GM18508 (cell line): ENCODE data around the gene DYNC1LI1.
A peak's percentile ranks its signal among the peaks of the same experiment; 100 is the strongest.
"Not testable (repeated sequence)": the region's sequence is repeated elsewhere in the genome, so short reads cannot be mapped to it uniquely, and the experiment has no call there.

Experiments used
- ATAC-seq: cut with Tn5 transposase; IDR thresholded peaks from one replicate; pipeline ENCODE4 v1.9.1; 2021; ENCODE audit warnings: moderate number of reproducible peaks; ENCODE audit not compliant: insufficient read depth, unreplicated experiment

The DYNC1LI1 gene

DNA sequence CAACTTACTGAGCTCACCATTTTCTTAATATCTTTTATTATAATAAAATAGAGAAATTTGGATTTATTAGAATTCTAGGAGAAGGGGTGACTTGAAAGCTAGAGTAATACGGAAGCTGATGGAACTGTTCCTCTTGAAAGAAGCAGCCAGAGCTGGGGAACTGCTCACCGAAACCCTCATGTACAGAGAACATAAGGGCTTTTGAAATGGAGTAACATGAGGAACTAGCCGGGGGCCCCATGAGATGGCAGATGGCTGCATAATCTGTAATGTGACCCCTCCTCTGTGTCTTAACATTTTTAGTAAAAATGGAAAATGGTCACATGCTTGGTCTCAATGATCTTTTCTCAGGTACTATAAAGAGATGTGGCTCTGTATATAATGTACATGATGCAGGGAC, 15.7 kb upstream of the DYNC1LI1 start:
- no peak for ATAC-seq

DNA sequence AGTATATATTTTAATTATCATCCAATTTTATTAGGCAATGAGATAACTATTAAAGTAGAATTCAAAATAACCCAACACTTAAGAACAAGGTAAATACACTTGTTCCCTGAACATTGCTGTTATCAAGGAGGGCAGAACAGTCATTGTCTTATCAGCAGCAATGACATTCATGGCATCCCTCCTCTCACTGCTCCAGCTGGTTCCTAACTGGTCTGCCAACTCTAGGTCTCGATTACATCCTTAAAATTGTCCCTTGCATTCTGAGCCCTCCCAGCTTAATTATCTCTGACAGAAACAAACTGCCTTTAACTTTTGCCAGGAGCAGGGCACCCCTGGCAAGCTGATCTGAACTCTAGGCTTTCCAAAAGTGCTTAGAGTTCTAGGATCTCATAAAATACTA, 14.0 kb upstream of the DYNC1LI1 start:
- ATAC-seq, result no peak

DNA sequence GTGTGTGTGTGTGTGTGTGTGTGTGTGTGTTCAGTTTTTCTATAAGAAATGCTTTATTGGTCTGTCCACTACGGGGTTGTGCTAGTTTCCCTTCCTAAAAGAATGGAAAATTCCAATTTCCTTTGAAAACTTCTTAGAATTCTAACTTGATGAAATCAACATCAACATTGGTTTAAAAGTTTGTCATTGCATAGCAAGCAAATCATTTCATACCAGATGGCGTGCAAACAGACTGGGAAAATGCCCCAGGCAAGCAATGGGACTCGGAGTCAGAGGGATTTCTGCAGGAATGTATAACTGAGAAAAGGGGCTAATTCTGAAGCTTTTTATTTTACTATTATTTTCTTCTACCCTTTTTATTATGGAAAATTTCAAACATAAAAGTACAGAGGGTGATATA, 13.1 kb upstream of the DYNC1LI1 start:
- no peak for ATAC-seq

DNA sequence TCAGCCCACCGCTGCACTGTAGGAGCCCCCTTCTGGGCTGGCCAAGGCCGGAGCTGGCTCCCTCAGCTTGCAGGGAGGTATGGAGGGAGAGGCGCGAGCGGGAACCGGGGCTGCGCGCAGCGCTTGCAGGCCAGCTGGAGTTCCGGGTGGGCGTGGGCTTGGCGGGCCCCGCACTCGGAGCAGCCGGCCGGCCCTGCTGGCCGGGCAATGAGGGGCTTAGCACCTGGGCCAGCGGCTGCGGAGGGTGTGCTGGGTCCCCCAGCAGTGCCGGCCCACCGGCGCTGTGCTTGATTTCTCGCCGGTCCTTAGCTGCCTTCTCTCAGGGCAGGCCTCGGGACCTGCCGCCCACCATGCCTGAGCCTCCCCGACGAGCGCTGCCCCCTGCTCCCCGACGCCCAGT, 8.0 kb upstream of the DYNC1LI1 start:
- ATAC-seq, result not testable (repeated sequence)

DNA sequence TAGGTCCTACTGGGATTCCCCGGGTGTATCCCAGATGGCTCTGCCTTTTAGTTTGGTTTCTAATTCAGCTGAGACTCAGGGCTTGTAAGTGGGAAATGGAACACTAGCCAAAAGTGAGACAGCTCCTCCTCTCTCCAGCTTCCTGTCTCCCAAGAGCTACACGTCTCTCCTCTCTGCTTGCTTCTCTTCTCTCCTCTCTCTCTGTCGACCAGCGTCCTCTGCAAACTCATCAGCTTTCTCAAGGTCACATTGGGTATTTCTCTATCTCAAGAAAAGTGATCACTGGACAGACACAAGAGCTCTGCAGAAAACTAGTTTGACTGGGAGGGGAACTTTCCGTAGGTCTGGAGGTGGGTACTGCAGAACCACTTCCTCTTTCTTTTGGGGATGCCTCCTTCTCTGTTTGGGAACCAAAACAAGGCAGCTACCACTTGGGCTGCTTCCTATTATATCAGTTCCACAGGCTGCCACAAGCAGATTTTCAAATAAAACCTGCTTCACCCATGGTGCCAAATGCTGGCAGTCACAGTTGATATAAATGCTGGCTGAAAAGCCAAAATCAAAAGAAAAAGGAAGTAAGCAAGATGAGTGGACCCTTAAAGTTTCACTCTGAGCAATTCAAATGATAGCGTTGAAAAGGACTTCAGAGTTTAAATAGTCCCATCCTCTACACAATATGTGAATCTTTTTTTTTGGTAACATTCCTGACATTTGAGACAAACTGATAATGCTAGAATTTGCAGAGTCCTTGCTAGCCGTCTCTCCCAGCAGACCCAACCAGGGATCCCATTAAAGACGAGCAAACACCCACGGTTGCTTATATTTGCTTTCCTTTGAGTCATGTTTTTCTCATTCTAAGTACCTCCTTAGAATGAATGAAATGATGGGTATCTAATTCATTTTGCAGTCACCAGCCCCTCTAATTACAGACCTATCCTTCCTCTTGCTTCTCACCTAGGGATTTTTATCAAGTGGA, 7.2 kb upstream of the DYNC1LI1 start:
- peak; percentile 93 for ATAC-seq

DNA sequence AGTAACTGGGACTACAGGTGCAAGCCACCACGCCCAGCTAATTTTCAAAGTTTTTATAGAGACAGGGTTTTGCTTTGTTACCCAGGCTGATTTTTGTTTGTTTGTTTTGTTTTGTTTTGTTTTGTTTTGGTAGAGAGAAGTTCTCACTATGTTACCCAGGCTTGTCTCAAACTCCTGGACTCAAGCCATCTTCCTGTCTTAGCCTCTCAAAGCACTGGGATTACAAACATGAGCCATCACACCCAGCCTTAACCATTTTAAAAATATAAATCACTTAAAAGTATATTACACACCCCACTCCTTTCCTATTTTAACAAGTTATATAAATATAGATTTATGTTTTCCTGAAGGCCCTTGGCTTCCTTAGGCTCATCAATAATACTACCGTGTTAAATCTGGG, 6.5 kb upstream of the DYNC1LI1 start:
- no peak for ATAC-seq

DNA sequence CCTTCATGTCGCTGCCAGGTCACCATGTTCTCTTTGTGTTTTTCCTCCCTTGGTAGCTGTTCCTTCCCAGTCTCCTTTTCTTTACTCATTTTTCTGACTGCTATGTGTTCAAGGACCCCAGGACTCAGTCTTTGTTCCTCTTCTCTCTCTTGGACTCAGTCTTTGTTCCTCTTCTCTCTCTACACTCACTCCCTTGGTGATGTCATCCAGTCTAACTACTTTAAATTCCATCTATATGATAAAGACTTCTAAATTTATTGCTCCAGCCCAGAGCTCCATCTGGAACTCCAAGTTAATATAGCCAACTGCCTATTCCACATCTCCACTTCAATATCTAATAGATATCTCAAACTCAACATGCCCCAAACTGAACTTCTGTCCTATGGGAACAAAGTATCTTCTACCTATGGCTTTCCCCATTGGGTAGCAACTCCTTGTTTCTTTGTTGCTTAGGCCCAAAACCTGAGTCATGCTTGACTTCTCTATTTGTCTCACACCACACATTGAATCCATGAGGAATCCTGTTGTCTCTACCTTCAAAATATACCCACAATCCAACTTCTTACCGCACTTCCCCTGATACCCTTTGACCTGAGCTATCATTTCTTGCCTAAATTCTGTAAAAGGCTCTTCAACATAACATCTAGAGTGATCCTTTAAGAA, 4.9 kb upstream of the DYNC1LI1 start:
- ATAC-seq, result no peak

DNA sequence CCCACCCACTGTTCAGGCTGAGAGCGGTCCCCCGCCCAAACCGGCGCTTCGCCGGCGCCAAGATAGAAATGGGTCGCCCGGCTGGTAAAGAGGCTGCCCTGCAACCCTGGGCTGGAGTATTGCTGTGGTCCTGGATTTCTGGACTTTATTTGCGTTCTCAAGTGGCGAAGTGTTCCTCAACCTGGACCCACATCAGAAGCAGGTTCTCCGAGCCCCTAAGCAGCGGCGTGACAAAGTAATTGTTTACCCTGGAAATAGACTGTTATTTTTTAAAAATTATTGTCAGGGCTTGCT, 481 bp upstream of the DYNC1LI1 start:
- ATAC-seq, result peak; percentile 25

DNA sequence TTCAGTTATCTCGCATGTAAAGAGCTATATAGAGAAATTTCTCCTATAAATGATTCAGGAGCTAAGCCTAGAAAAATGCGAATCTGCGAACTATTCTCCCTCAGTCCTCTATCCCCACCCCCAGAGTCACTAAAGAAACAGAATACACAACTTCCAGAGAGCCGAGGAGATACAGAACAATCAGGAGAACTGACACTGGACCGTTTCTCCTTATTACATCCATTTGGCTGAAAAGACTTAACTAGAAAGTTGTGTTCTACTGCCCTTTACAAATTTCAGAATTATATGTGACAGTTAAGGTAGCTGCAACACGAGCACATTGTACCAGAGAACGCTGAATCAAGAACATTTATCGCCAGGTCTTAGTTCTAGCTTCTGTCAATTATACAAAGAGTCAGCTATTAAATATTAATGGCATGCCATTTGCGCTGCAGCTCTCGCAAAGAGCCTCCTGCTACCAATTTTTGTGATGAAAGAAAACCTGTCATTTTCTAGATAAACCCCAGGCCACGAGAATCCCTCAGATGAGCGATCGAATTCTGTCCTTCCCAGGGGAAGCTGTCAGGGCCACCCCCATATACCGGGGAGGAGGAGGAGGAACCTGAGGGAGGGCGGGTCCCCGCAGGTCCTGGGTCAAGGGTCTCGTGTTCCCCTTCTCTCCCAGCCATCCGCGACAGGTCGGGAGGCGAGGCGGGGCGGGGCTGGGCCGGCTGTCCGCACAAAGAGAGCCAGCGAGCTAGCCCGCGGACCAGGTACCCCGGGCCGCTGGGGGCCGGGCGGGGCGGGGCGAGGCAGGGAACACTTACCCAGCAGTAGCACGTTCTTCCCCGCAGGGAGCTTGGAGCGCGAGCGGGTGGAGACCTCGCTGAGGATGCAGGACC, 878 bp downstream of the DYNC1LI1 start:
- peak; percentile 23 for ATAC-seq

DNA sequence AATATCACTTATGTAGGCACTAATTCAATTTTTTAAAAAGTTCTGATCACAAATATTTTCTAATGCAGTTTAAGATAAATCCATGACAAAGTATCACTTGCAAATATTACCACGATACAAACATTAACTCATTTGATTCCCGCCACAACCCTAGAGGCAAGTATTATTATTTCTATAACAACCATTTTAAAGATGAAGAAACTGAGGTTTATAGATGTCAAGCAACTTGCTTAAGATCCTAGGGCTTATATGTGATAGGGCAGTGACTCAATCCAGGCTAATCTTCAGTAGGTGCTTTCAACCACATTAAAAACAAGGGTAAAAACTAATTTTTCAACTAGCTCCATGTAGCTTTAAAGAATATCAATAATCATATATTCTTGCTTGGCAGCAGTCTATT, 1.7 kb downstream of the DYNC1LI1 start:
- ATAC-seq, result no peak

DNA sequence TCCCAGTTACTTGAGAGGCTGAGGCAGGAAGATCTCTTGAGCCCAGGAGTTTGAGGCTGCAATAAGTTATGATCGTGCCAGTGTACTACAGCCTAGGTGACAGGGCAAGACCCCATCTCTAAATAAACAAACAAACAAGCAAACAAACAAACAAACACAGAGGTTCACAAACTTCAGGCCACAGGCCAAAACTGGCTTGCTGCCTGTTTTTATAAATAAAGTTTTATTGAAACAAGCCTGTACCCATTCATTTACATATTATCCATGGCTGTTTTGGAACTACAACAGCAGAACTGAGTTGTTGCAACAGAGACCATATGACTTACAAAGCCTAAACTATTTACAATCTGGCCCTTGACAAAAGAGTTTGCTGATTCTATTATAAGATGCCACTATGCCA, 6.5 kb downstream of the DYNC1LI1 start:
- no peak for ATAC-seq

DNA sequence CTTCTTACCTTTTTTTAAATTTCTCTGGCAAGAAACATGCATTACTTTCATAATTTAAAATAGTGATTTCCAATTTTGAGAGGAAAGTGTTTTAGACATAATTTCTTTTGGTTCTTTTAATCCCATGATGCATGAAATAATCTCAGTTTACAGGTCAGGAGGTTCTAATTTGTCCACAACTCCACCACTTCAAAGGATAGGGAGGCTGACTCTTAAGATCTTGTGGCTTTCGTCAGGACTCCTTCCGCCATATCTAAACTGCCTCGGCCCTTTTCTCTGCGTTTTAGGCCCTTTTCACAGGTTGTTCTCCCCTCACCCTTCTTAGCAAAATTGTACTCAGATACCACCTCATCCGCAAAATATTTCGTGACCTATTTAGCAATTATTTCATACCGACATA, 8.0 kb downstream of the DYNC1LI1 start:
- no peak for ATAC-seq

DNA sequence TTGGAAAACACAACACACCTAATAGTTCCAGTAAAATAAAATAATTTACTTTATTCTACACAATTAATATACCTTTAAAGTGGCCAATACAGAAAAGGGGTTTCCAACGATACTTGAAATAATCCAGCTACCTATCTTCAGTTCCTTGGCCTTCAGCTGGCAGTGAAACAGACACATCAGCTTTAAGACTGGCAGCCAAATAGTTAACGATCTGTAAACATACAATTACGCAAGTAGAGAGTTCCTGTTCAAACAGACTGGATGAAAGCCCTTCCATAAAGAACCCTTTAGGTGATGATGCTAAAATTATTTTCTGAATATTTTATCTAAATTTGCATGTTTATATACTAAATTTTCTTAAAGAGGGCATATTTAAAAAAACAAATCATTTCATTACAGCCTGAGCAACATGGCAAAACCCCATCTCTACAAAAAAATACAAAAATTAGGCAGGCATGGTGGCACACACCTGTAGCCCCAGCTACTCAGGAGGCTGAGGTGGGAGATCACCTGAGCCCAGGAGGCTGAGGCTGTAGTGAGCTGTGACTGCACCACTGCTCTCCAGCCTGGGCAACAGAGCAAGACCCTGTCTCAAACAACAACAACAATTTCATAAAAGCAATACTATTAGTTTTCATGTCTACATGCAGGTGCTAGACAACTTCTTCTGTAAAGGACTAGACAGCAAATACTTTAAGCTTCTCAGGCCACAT, 12.9 kb downstream of the DYNC1LI1 start:
- no peak for ATAC-seq

DNA sequence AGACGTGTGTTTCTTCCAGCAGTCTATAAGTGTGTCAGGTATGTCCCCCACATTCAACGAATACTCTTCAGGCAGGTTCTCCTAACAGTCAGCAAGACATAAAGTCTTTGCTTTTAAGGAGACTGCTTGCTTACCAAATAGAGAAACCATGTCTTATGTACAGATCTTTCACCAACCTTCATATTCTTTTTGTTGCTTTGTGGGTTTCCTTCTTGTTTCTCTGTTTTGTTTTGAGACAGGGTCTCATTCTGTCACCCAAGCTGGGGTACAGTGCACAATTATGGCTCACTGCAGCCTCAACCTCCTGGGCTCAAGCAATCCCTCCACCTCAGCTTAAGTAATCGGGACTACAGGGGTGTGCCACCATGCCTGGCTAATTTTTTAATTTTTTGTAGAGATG, 14.3 kb downstream of the DYNC1LI1 start:
- no peak for ATAC-seq

DNA sequence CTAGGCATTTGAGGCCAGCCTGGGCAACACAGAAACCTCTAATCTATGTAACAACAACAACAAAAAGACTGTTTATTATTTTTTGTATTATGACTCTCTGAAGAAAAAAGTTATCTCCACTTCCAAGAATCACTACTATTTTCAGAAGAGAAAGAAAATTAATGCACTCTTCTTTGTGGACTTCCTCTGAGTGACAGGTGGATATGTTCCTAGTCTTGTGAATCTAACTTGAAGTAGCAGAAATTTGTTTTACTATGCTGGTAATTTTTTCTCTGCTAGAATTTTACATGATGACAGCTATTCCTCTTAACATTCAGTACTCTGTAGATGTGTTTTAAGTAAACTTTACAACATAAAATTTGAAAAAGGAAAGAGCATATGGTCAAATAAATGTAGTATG, 16.7 kb downstream of the DYNC1LI1 start:
- ATAC-seq, result no peak

DNA sequence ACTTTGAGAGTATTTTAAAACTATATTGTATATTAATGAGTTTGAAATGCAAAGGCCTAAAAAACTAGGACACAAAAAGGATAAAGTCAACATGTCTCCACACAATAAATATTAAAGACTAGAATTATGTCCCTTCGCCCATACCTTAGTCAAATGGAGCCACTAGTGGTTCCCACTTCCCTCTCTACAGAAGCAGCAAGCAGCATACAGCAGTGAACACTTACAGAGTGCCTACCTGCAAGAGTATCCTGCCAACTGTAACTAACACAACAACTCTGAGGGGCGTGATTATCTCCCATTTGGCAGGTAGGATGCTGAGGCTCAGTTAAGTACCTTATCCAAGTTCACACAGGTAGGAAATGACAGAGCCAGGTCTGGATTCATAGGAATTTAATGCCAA, 17.2 kb downstream of the DYNC1LI1 start:
- ATAC-seq, result no peak

DNA sequence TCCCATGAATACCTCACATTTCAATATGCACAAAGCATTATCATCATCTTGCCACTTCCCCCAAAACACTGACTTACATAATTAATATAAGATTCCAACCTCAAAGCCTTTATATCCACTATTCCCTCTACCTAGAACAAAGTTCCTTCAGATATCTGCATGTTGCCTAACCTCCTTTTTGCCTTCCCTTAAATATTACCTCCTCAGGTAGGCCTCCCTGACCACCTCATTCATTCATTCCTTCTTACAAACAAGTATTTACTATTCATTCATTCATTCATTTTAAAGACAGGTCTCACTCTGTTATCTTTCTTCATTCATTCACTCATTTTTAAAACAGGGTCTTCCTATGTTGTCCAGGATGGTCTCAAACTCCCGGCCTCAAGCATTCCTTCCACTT, 18.6 kb downstream of the DYNC1LI1 start:
- no peak for ATAC-seq

DNA sequence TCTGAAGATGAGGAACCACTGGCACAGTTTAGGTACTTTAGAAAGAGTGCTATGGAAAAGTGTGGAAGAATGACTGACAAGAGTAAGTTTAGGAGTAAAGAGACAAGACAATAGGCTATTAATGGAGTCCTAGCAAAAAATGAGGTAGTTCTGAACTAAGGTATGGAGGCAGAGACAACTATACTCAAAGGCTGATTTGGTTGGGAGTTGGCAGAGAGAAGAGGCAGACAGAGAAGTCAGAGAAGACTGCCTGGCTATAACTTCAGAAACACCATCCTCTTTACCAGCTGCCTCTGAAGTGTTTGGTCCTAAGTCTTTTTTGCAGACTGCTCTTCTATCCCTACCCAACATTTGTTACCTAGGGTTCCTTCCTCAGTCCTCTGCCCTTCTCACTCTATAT, 19.2 kb downstream of the DYNC1LI1 start:
- ATAC-seq, result no peak

DNA sequence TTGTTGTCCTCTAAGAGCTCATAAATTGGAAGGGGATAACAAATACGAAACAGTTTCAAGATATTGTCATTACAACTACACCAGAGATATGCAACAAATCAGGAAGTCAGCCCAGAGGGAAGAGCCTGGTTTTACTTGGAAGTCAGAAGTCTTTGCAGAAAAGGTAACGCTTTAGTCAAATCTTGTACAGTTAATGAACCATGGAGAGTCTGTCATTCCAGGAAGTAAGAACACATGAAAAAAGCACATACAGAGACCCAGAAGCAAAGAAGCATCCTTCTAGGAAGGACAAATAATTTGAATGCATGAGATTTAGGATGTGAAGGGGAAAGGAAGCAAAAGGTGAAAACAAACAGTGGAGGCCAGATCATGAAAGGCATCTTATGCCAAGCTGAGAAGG, 19.6 kb downstream of the DYNC1LI1 start:
- no peak for ATAC-seq

DNA sequence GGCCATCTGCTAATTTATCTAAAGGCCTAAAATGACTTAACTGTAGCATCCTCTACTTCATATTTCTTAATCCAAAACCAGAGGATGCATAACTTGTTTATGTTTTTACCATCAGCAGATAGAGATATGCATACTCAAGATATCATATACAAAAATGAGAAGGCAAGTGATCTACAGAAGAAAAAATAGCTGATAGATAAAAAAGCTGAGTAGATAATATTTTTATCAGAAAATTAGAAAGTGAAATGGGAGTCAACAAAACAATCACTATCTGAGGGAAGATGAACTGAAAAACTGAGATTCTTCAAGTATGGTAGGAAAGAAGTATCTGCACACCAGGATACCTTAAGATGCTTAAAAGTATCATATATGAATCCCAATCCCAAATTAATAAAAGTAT, 25.4 kb downstream of the DYNC1LI1 start:
- ATAC-seq, result no peak
